Suppressor macrophage (primary cell): ENCODE data around the gene TIMMDC1.
A peak's percentile ranks its signal among the peaks of the same experiment; 100 is the strongest.
"Not testable (repeated sequence)": the region's sequence is repeated elsewhere in the genome, so short reads cannot be mapped to it uniquely, and the experiment has no call there.

Source experiments
- DNase-seq, 4 experiments: peaks; one replicate each; pipeline ENCODE4 v3.0.0-alpha.2; 2020 to 2022

The TIMMDC1 gene

GRCh38 chr3:119510690-119511089, 12.3 kb downstream of the TIMMDC1 start:
- DNase-seq, result no peak

GRCh38 chr3:119514637-119515036, 16.3 kb downstream of the TIMMDC1 start:
- no peak for DNase-seq

DNA sequence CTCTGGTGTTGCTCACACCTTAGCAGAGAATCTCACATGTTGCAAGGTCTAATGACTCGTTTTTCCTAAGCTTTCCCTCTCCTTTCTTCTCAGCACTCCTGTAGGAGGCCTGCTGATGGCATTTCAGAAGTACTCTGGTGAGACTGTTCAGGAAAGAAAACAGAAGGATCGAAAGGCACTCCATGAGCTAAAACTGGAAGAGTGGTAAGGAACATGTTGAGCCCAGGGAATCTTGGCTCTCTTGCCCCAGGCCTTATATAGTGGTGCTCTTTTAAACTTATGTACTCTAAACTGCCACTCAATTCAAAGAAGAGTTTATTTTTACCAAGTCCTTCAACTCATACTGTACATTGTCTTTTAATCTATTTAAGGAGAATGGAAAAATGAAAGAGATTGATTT, 18.8 kb downstream of the TIMMDC1 start:
- DNase-seq, result no peak

DNA sequence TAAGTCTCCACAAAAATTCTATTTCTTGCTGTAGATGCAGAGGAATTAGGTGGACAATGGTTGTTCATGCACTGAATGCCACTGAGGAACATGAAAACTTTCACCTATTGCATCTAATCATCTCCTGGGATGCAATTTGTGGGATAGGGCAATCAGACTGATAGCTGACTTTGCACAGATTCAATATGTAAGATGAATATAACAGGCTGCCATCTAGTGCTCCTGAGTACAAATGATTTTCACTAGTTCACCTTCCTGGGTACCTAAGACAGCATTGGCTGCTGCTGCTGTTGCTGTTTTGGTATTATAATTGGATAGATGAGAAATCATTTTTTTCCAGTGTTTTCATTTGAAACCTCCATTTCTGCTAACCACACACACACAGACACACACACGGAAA, 19.7 kb downstream of the TIMMDC1 start:
- no peak for DNase-seq

DNA sequence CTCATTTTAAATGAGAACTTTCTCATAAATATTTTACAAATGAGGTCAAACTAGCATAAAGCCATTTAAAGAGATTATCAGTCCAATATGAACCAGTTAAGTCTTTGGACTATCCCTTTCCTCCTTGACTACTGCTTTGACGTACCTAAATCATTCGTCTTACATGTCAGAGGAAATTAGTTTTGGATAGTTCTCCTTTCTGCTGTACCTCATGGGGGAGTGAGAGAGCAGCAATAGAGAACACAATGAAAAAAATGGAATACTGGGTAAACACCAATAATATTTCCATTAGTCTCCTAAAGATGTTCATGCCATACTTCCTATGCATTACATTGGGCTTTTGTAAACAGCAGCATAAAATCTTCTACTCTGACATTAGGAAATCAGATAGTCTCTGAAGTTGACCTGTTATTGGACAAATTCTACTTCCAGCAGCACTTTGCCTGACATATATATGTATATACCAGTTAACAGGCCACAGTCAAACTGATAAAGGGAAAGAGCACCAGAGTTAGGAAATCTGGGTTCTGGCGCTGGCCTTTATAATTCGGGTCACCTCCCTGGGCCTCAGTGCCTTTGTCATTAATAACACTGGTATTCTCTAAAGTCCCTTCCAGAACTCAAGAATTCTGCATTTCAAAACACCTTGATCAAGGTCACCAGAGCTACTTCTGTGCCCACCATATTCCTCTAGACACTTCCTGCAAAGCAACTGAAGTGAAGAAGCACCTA, 26.8 kb downstream of the TIMMDC1 start:
- DNase-seq, result peak; percentile 26 to 63 (median 44)

DNA sequence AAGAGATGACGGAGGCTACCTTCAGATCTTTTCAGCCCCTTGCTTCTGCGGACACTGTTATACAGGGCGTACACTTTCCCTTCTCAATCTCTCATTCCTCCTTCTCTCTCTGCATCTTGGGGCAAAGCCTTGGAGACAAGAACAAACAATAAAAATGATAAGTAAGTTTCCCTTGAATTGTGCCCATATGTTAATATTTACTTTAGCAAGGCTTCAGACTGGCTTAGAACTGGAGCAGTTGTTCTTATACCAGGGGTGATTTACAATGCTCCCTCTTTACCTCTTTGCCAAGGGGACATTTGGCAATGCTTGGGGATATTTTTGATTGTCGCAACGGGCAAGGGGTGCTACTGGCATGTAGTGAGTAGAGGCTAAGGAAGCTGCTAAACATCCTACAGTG, 29.4 kb downstream of the TIMMDC1 start:
- DNase-seq, result no peak

DNA sequence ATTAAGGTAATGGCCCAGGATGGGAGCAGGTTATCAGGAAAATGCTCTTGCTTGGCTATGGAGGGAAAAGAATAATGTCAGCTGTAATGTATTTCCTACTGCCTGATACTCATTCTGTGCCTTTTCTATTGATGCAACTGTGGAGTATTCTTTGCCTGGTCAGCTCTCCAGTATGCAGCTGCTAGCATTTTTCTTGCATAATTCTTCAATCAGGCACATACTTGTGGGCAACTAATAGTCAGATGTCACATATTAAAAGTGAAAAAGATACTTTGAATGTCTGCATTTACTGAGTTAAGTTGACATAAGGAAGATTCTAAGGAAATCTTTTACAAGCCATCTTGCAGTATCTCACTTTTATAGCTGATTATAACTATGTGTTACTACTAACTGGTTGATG, 31.5 kb downstream of the TIMMDC1 start:
- no peak for DNase-seq

GRCh38 chr3:119530456-119530855, 32.1 kb downstream of the TIMMDC1 start:
- DNase-seq, result no peak

GRCh38 chr3:119531151-119531550, 32.8 kb downstream of the TIMMDC1 start:
- DNase-seq, result no peak

GRCh38 chr3:119534296-119534695, 35.9 kb downstream of the TIMMDC1 start:
- no peak for DNase-seq

- DNase-seq, result no peak
Measured at GRCh38 chr3:119536757-119537156, 38.4 kb downstream of the TIMMDC1 start.

DNA sequence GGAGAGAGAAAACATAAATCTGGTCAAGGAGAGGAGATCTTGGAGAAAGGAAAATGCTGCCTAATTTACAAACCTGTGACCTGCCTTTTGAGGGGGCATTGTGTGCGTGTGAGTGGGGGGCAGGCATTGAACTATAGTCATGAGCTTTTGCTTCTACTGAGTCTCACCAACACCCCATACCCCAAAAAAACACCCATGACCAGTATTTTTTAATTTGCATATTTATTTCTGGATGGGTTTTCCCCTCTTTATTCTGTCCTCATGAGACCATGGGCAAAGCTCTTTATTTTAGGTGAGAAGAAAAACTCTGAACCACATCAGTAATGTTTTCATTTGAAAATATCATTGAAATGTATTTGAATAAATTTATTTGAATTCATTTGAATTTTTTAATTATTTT, 40.4 kb downstream of the TIMMDC1 start:
- DNase-seq, result no peak

GRCh38 chr3:119541547-119541946, 43.2 kb downstream of the TIMMDC1 start:
- no peak for DNase-seq

DNA sequence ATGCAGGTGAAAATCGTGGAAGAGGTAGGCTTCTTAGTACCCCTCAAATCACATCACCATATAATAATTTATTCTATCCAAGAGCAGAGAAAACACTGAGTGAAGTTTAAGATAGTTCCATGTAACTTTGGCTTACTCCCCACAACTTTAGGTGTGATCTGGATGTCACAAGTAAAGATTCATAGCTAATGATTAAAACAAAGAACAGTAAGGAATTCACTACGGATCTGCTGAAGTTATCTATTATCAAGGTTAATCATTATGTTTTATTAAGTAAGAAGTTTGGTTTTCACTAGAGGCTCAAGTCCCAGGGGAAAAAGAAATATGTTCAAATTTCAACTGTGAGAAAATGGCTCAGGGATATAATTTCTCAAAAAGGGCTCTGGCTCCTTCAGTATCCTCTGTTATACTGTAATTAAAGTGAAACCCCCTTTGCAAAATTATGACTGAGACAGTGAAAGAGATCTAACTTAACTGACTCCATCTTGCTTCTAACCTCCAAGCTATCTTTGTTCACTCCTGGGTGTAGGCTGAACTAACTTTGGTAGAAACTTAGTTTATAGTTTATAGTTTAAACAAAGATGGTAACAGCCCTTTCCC, 43.9 kb downstream of the TIMMDC1 start:
- no peak for DNase-seq

- DNase-seq, result no peak
Measured at GRCh38 chr3:119543147-119543546, 44.8 kb downstream of the TIMMDC1 start.

DNA sequence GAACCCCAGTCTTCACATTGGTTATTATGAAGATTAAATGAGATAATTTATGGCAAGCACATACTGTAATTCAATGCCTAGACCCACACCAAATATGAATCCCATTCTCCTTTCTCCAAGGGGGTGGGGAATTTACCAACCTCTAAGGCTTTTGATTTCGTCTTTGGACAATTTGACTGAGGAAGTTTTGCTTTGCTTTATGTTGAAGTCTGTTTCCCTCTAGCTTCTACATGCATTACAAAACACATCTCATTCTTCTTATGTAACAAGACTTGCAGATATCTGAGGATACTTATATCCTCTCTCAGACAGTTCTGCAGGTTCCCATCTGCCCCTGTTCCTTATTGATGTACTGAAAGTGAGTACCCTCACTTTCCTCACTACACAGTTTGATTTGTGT, 48.9 kb downstream of the TIMMDC1 start:
- no peak for DNase-seq

DNA sequence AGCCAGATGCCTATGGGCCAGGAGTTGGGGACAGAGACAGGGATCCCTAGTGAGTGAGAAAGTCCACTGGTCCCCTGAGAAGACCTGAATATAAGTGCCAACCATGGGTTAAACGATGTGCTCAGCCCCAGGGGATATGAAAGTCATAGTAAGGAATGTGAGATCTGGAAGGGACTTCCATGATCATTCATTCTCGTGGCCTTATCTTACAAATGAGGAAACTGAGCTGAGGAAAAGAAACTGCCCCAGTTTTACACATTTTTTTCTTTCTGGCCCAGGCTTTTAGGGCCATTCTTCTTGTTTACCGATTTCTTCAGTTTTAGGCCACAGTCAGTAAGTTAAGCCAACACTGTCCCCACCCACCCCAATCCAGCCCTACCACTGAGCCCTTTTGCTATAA, 50.0 kb downstream of the TIMMDC1 start:
- peak in 3 of 4 experiments; percentile 12 to 37 (median 26) for DNase-seq

GRCh38 chr3:119550192-119550910, 52.0 kb downstream of the TIMMDC1 start:
- DNase-seq, result no peak

DNA sequence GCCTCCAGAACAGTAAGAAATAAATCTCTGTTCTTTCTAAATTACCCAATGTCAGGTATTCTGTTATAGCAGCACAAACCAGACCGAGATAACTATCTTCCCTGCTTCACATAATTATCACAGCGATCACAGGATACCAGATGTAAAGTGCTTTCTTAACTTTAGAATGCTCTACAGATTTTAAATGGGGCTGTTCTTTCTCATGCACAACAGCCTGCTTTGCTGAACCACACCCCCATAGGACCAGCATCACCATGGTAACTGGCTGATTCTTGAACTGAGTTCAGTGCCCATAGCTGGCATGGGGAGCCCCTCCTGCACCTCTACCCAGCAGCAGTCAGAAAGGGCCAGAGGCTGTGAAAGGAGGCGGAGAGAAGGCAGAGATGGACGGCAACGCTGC, 53.3 kb downstream of the TIMMDC1 start:
- no peak for DNase-seq

GRCh38 chr3:119552928-119553327, 54.6 kb downstream of the TIMMDC1 start:
- not testable (repeated sequence) for DNase-seq

DNA sequence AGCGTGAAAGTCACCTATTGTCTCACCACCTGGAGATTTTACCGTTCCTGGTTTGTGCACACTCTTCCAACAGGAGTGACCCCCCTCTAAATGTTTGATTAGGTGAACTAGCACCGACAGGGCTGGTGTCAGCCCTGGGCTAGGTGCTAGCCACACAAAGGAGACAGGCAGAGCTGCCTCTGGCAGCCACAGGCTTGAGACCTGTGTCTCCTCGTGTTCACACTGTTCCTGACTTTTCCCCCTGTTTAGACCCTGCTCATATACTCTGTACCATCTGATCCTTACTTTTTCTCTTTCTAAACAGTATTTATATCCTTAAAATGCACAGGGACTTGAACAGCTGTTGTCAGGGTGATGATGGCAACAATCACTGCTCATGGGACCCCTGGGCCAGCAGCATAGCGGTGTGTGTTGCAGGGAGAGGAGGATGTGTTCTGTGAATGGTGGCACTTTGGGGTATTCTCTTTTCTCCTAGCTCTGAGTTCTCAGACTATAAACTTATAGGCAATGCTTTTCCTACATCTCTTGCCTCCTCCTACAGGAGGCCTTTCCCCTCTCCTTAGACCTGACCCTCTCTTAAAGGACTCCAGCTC, 55.6 kb downstream of the TIMMDC1 start:
- no peak for DNase-seq

DNA sequence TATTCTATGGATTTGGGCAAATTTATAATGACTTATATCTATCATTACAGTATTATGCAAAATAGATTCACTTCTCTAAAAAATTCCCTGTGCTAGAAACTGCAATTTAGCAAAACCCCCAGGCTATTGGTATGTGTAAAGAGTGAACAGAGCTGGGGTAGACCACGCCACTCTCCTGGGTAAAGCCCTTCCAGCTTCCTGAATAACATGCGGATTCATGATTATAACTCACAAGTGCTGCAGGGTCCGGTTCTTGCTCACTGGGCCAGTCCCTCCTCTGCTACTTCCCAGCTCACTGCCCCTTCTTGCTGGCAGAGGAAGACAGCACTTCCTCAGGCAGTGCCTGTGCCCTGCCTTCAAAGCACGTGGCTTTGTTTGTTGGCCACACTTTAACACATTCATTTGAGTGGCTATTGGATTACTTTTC, 57.0 kb downstream of the TIMMDC1 start:
- DNase-seq, result peak; percentile 83 to 92 (median 85)

- no peak for DNase-seq
Measured at GRCh38 chr3:119555929-119556328, 57.6 kb downstream of the TIMMDC1 start.
